ENCODE measurements around the gene SCRN2. TPM values are rescaled to one million over a fixed set of nuclear protein-coding genes. Genes with fewer than 3 reads are reported as not detected.

Gene SCRN2
- total RNA-seq, 3 donors from 2014 or later, result 49.2 to 108 (median 54.9) TPM

DNA sequence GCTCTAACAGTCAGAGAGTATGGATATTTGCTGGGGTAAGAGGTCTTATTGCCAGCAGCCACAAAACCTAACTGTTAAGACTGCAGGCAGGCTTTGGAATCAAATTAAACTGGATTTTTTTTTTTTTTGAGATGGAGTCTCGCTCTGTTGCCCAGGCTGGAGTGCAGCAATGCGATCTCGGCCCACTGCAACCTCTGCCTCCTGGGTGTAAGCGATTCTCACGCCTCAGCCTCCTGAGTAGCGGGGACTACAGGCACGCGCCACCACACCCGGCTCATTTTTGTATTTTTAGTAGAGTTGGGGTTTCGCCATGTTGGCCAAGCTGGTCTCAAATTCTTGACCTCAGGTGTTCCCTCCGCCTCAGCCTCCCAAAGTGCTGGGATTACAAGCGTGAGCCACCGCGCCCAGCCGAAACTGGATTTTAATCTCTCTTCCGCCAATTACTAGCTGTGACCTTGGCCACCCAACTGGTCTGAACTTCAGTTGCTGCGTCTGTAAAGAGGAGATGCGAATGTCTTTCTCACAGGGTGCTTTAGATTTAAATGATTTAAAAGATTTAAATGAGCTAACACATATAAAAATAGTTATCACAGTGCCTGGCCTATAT lies 10.6 kb downstream of the SCRN2 start:
- TF ChIP-seq POLR2A (IDR thresholded peaks at IDR 0.05), result no peak
- Histone ChIP-seq H3K9me3 (no peaks in the 10 kb centered on the region), H3K27ac (peak overlapping the region; percentile 84 to 86), H3K4me3 (peak overlapping the region; percentile 67 to 91 (median 88)), H3K36me3 (peaks cover 9% of the 10 kb centered on the region), H3K27me3 (no peaks in the 10 kb centered on the region), H3K4me1 (peaks cover 6 to 12% of the 10 kb centered on the region in 2 donors)
- intact Hi-C loops (cut with DNase I; ENCODE audit: low total_unique reads), result no loop called here
- no peak for DNase-seq (ENCODE audit: low spot score in 2 of 2)

DNA sequence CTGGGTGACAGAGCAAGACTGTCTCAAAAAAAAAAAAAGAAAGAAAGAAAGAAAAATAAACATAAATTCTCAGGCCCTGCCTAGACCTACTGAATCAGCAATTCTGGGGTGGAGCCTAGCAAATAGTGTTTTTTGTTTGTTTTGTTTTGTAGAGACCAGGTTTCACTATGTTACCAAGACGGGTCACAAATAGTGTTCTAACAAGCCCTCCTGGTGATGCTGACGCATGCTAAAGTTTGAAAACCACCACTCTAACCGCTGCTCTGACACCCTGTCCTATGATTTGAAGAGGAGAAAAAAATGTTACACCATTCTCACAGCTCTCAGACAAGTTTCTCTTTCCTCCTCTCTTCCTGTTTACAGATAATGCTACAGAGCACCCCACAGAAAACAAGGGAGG lies 11.2 kb downstream of the SCRN2 start:
- Histone ChIP-seq H3K27me3 (no peaks in the 10 kb centered on the region), H3K36me3 (peaks cover 9% of the 10 kb centered on the region), H3K4me3 (no peak overlapping the region), H3K9me3 (no peaks in the 10 kb centered on the region), H3K27ac (no peak overlapping the region), H3K4me1 (peaks cover 6 to 12% of the 10 kb centered on the region in 2 donors)
- TF ChIP-seq POLR2A (IDR thresholded peaks at IDR 0.05) (no peak), POLR2AphosphoS5 (IDR thresholded peaks at IDR 0.05) (no peak)
- TF ChIP-seq, protein P1, sequence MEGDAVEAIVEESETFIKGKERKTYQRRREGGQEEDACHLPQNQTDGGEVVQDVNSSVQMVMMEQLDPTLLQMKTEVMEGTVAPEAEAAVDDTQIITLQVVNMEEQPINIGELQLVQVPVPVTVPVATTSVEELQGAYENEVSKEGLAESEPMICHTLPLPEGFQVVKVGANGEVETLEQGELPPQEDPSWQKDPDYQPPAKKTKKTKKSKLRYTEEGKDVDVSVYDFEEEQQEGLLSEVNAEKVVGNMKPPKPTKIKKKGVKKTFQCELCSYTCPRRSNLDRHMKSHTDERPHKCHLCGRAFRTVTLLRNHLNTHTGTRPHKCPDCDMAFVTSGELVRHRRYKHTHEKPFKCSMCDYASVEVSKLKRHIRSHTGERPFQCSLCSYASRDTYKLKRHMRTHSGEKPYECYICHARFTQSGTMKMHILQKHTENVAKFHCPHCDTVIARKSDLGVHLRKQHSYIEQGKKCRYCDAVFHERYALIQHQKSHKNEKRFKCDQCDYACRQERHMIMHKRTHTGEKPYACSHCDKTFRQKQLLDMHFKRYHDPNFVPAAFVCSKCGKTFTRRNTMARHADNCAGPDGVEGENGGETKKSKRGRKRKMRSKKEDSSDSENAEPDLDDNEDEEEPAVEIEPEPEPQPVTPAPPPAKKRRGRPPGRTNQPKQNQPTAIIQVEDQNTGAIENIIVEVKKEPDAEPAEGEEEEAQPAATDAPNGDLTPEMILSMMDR (IDR thresholded peaks at IDR 0.05), result no peak
- intact Hi-C loops (cut with DNase I; ENCODE audit: low total_unique reads), result no loop called here
- no peak for DNase-seq (ENCODE audit: low spot score in 2 of 2)

DNA sequence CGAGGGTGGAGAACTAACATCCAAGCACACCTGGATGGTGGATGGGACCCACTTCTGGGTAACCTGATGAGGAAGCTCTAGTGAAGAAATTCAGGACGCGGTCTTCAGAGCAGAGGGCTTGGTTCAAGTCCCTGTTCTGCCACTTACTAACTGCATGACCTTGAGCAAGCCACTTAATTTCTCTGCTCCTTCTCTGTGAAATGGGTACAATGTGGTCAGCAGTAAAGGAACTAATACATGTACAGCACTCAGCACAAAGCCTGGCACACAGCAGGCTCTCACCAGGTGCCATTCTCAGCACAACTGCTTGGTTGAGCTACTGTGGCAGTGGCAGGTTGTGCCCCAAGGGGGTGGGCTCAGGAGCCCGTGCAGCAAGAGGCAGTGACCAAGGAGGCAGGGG lies 17.6 kb downstream of the SCRN2 start:
- Histone ChIP-seq H3K27me3 (no peaks in the 10 kb centered on the region), H3K4me3 (no peak overlapping the region), H3K36me3 (peaks cover 9% of the 10 kb centered on the region), H3K27ac (no peak overlapping the region), H3K9me3 (no peaks in the 10 kb centered on the region), H3K4me1 (peaks cover 0 to 7% of the 10 kb centered on the region in 2 donors)
- DNase-seq (ENCODE audit: low spot score in 2 of 2), result no peak
- intact Hi-C loops (cut with DNase I; ENCODE audit: low total_unique reads), result no loop called here
- TF ChIP-seq POLR2AphosphoS5 (IDR thresholded peaks at IDR 0.05) (no peak), POLR2A (IDR thresholded peaks at IDR 0.05) (no peak)
- TF ChIP-seq, protein P1 (IDR thresholded peaks at IDR 0.05), result no peak

DNA sequence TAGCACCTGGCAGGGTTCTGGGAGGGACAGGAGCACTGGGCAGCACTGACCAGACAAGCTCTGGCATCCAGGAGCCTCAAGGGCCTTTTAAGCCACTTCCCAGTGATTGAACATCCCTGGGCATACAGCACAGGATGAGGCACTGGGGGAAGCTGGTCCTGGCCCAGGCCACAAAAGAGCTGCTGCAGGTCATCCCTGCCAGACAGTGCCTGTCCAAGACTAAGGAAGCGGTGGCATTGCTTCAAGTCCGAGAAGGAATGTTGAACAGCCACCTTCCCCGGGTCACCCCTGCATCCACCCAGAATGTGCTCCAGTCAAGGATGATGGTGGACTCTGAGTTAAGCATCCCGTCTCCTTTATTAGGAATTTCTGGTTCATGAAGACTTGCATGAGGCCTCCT lies 18.3 kb downstream of the SCRN2 start:
- Histone ChIP-seq H3K27me3 (no peaks in the 10 kb centered on the region), H3K27ac (no peak overlapping the region), H3K36me3 (peaks cover 9% of the 10 kb centered on the region), H3K4me1 (peaks cover 0 to 7% of the 10 kb centered on the region in 2 donors), H3K4me3 (no peak overlapping the region), H3K9me3 (no peaks in the 10 kb centered on the region)
- intact Hi-C loops (cut with DNase I; ENCODE audit: low total_unique reads), result no loop called here
- no peak for TF ChIP-seq POLR2A (IDR thresholded peaks at IDR 0.05)
- TF ChIP-seq, protein P1 (IDR thresholded peaks at IDR 0.05), result no peak
- no peak for TF ChIP-seq POLR2AphosphoS5 (IDR thresholded peaks at IDR 0.05)
- no peak for DNase-seq (ENCODE audit: low spot score in 2 of 2)

DNA sequence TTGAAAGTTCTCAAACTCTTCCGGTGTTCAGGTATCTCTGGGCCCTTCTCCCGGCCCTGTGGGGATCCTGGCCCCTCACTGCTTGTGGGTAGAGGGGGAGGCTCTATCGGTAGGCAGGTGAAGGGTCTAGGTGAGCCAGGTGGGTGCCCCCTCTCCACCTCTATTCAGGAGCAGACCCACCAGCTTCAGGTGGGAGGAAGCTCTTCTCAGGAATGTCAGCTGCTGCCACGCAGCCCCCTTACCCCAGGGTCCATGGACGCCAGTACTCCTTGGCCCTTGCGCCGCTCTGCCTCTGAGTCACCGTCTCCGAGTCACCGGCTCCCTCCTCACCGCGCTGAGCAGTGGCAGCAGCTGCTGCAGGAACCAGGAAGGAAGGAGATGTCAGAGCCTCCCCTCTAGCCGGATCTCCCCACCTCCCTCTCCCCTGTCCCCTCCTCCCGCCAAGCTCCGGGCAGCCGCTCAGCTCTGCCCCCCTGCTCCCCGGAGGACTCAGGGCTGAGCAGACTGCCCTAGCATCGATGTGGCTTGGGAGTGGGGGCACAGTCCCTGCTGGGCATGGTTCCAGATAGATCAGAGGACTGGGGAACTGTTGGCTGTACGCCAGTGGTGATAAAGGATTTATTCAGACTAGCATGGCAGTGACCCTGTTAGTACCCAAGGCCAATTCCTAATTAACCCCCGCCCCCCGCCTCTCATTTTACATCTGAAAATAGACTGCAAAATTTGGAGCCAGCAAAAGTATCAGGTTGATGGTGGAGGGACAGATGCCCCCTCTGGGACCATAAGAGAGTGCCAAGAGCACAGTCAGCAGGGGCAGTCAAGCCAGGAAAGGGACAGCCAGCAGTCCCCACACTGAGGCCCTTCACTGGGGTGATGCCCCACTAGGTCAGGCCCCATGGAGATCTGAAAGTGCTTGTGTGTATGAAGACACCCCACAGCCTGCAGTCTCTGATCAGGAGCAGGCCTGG lies 19.4 kb downstream of the SCRN2 start, which contains the start of gene OSBPL7:
Gene OSBPL7, minus strand, starts transcription at position 371 of the 968 bp plus-strand sequence. CDS start 1,516 bp downstream, outside the sequence.
- peaks cover 5% of the 10 kb centered on the region for H3K36me3 ChIP-seq
- peak within 1 kb of the TSS; percentile 50 to 54 for H3K27ac ChIP-seq
- H3K4me3 ChIP-seq, result peak within 1 kb of the TSS; percentile 39 to 74 (median 62)
- TF ChIP-seq POLR2AphosphoS5 (IDR thresholded peaks at IDR 0.05), result no peak
- TF ChIP-seq POLR2A (IDR thresholded peaks at IDR 0.05), result no peak
- TF ChIP-seq, protein P1 (IDR thresholded peaks at IDR 0.05), result no peak
- H3K4me1 ChIP-seq, result peaks cover 0 to 7% of the 10 kb centered on the region in 2 donors
- peak; percentile 57 to 74 for DNase-seq (ENCODE audit: low spot score in 2 of 2)
- no peaks in the 10 kb centered on the region for H3K27me3 ChIP-seq
- intact Hi-C loops (cut with DNase I; ENCODE audit: low total_unique reads), result no loop called here
- no peaks in the 10 kb centered on the region for H3K9me3 ChIP-seq

Data from breast epithelium (tissue), 4 donors.